H9 (cell line): Measurements from ENCODE around the gene ACTBL2. TPM values are rescaled to one million over a fixed set of nuclear protein-coding genes. Genes with fewer than 3 reads are reported as not detected.

Experiments used
- DNase-seq: peaks from one replicate; pipeline ENCODE4 v3.0.0-alpha.2; 2017
- H2AFZ ChIP-seq: one replicate; pipeline ENCODE4 v1.6.1; 2013; ENCODE audit warnings: mild to moderate bottlenecking, low read length, control low read depth, moderate library complexity
- H2AK5ac ChIP-seq: 2 replicates; pipeline ENCODE4 v1.6.1; 2013; ENCODE audit warnings: low read length, control low read depth, mixed read lengths; ENCODE audit not compliant: insufficient read length
- H2BK120ac ChIP-seq: one replicate; pipeline ENCODE4 v1.6.1; 2013; ENCODE audit warnings: low read depth, mild to moderate bottlenecking, low read length, control low read depth, inconsistent platforms; ENCODE audit not compliant: poor library complexity, severe bottlenecking
- H2BK12ac ChIP-seq: 2 replicates; pipeline ENCODE4 v1.6.1; 2013; ENCODE audit warnings: low read length, control low read depth, mixed read lengths, low read depth; ENCODE audit not compliant: insufficient read length
- H2BK15ac ChIP-seq: 2 replicates; pipeline ENCODE4 v1.6.1; 2013; ENCODE audit warnings: low read depth, low read length, control low read depth
- H2BK20ac ChIP-seq: one replicate; pipeline ENCODE4 v1.6.1; 2013; ENCODE audit warnings: low read depth, mild to moderate bottlenecking, low read length, control low read depth, inconsistent platforms; ENCODE audit not compliant: poor library complexity, severe bottlenecking
- H2BK5ac ChIP-seq: 2 replicates; pipeline ENCODE4 v1.6.1; 2013; ENCODE audit warnings: low read length, control low read depth, mixed read lengths; ENCODE audit not compliant: insufficient read length
- H3K14ac ChIP-seq: 2 replicates; pipeline ENCODE4 v1.6.1; 2013; ENCODE audit warnings: low read length, control low read depth; ENCODE audit not compliant: insufficient read depth
- H3K18ac ChIP-seq: 2 replicates; pipeline ENCODE4 v1.6.1; 2013; ENCODE audit warnings: low read depth, mild to moderate bottlenecking, mixed read lengths, low read length, control low read depth; ENCODE audit not compliant: insufficient read length
- H3K23ac ChIP-seq: 2 replicates; pipeline ENCODE4 v1.6.1; 2013; ENCODE audit warnings: low read length, control low read depth, mixed read lengths, low read depth; ENCODE audit not compliant: insufficient read length
- H3K23me2 ChIP-seq: 2 replicates; pipeline ENCODE4 v1.6.1; 2013; ENCODE audit warnings: low read depth, mild to moderate bottlenecking, mixed read lengths, low read length, control low read depth; ENCODE audit not compliant: insufficient read length, poor library complexity, severe bottlenecking
- H3K27ac ChIP-seq: 2 replicates; pipeline ENCODE4 v1.5.1; 2013; ENCODE audit warnings: low read length, control low read depth, mixed read lengths, low read depth; ENCODE audit not compliant: insufficient read length
- H3K27me3 ChIP-seq: 2 replicates; pipeline ENCODE4 v1.6.1; 2013; ENCODE audit warnings: low read length, control low read depth, inconsistent platforms; ENCODE audit not compliant: insufficient read depth
- H3K4ac ChIP-seq: 2 replicates; pipeline ENCODE4 v1.6.1; 2013; ENCODE audit warnings: low read depth, mild to moderate bottlenecking, control low read depth, inconsistent platforms, low read length, moderate library complexity
- H3K4me1 ChIP-seq: 2 replicates; pipeline ENCODE4 v1.6.1; 2013; ENCODE audit warnings: low read length, control low read depth, inconsistent platforms; ENCODE audit not compliant: insufficient read depth
- H3K4me2 ChIP-seq: 2 replicates; pipeline ENCODE4 v1.6.1; 2013; ENCODE audit warnings: low read length, control low read depth, mixed read lengths; ENCODE audit not compliant: insufficient read length, insufficient read depth
- H3K56ac ChIP-seq: 2 replicates; pipeline ENCODE4 v1.6.1; 2013; ENCODE audit warnings: low read depth, mild to moderate bottlenecking, mixed read lengths, low read length, control low read depth; ENCODE audit not compliant: insufficient read length
- H3K79me1 ChIP-seq: 2 replicates; pipeline ENCODE4 v1.6.1; 2013; ENCODE audit warnings: low read depth, mild to moderate bottlenecking, moderate library complexity, low read length, control low read depth, inconsistent platforms; ENCODE audit not compliant: insufficient read depth, poor library complexity, severe bottlenecking
- H3K79me2 ChIP-seq: 2 replicates; pipeline ENCODE4 v1.6.1; 2013; ENCODE audit warnings: low read length, control low read depth, inconsistent platforms; ENCODE audit not compliant: insufficient read depth
- H3K9ac ChIP-seq: 2 replicates; pipeline ENCODE4 v1.6.1; 2013; ENCODE audit warnings: low read length, control low read depth, mixed read lengths; ENCODE audit not compliant: insufficient read length; ENCODE audit errors: extremely low read depth
- H3K9me3 ChIP-seq: one replicate; pipeline ENCODE4 v1.6.1; 2013; ENCODE audit warnings: low read depth, low read length, inconsistent platforms; ENCODE audit not compliant: control insufficient read depth
- H3T11ph ChIP-seq: one replicate; pipeline ENCODE4 v1.6.1; 2013; ENCODE audit warnings: mild to moderate bottlenecking, low read length, control low read depth, inconsistent platforms
- H4K20me1 ChIP-seq: one replicate; pipeline ENCODE4 v1.6.1; 2013; ENCODE audit not compliant: control insufficient read depth, insufficient read length, insufficient read depth
- H4K5ac ChIP-seq: 2 replicates; pipeline ENCODE4 v1.6.1; 2013; ENCODE audit warnings: low read depth, mild to moderate bottlenecking, mixed read lengths, low read length, control low read depth; ENCODE audit not compliant: insufficient read length
- H4K8ac ChIP-seq: replicated peaks from 2 replicates; pipeline ENCODE4 v1.6.1; 2013; ENCODE audit warnings: low read length, control low read depth, mixed read lengths, low read depth; ENCODE audit not compliant: insufficient read length
- H4K91ac ChIP-seq: 2 replicates; pipeline ENCODE4 v1.6.1; 2013; ENCODE audit warnings: low read depth, mild to moderate bottlenecking, moderate library complexity, mixed read lengths, low read length, control low read depth; ENCODE audit not compliant: insufficient read length
- H3K27ac Mint-ChIP-seq, 3 experiments: 2 replicates in 2 of 3; 3 replicates in 1 of 3; pipeline ENCODE4 v1.8.0; 2020 to 2021; ENCODE audit warnings: mixed read lengths in 3 of 3, mild to moderate bottlenecking in 1 of 3, moderate library complexity in 1 of 3
- H3K27me3 Mint-ChIP-seq: 2 replicates; pipeline ENCODE4 v1.8.0; 2021; ENCODE audit warnings: low read depth, mild to moderate bottlenecking, moderate library complexity, mixed read lengths
- H3K36me3 Mint-ChIP-seq, 3 experiments: 2 replicates in 2 of 3; 3 replicates in 1 of 3; pipeline ENCODE4 v1.8.0; 2020 to 2021; ENCODE audit warnings: low read depth in 3 of 3, mixed read lengths in 3 of 3; ENCODE audit not compliant: insufficient read depth in 1 of 3
- H3K4me1 Mint-ChIP-seq, 2 experiments: 2 replicates each; pipeline ENCODE4 v1.8.0; 2020; ENCODE audit warnings: mixed read lengths in 2 of 2
- H3K4me3 Mint-ChIP-seq, 2 experiments: 2 replicates in 1 of 2; 3 replicates in 1 of 2; pipeline ENCODE4 v1.8.0; 2020 to 2021; ENCODE audit warnings: mild to moderate bottlenecking in 2 of 2, mixed read lengths in 2 of 2, moderate library complexity in 1 of 2
- H3K9me3 Mint-ChIP-seq, 2 experiments: 2 replicates in 1 of 2; 3 replicates in 1 of 2; pipeline ENCODE4 v1.8.0; 2020; ENCODE audit warnings: mild to moderate bottlenecking in 2 of 2, mixed read lengths in 2 of 2, moderate library complexity in 1 of 2
- WGBS: extraction: QIAGEN DNeasy Blood & Tissue Kit; methylation state at CpG from one replicate; pipeline ENCODE4 v1.1.7; 2013; ENCODE audit warnings: missing lambda C conversion rate, low lambda C conversion rate, mixed read lengths; ENCODE audit not compliant: insufficient read length; ENCODE audit errors: extremely low coverage; 5-methylcytosine and 5-hydroxymethylcytosine counted together
- total RNA-seq: library from RNA; stranded (reverse); gene quantifications from 2 replicates; pipeline ENCODE4 v1.2.1, GENCODE V29; 2021
- TF ChIP-seq, protein P1 (sequence below): fragments of 200-600 bp; sonication (generic); conservative IDR thresholded peaks from 3 replicates; pipeline ENCODE4 v1.8.0; 2021; ENCODE audit warnings: antibody characterized with exemption, mild to moderate bottlenecking

The ACTBL2 gene
- total RNA-seq, 1 experiment from 2014 or later: not detected

DNA sequence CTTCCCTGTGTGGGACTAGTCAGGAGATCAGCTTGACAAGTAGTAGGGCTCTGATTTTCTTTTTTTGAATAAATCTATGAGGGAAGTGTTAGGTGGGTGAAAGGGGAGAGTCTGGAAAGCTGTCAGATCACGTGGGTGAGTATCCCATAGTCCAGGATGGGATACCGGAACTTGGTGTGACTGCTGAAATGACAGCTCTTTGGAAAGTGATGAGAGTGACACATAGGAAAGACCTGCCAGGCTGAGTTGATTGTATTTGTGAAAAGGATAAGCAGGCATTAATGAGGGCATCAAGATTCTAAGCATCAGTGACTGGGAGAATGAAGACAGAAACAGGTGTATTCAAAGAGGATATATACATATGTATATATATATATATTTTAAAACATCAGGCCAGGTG, 35.6 kb downstream of the ACTBL2 start:
- Mint-ChIP-seq H3K36me3 (no peaks in the 10 kb centered on the region; a peak in 1 of 7 replicates), H3K27ac (no peak overlapping the region), H3K4me1 (peaks cover 3 to 16% of the 10 kb centered on the region in 2 experiments; a peak in 2 of 4 replicates), H3K27me3 (no peaks in the 10 kb centered on the region), H3K4me3 (no peak overlapping the region), H3K9me3 (no peaks in the 10 kb centered on the region; a peak in 2 of 5 replicates)
- no peaks in the 10 kb centered on the region for H3K23me2 ChIP-seq
- H4K8ac ChIP-seq: no peak overlapping the region
- no peak overlapping the region for H2BK20ac ChIP-seq
- H3K4me2 ChIP-seq: no peak overlapping the region
- H2BK15ac ChIP-seq: no peak overlapping the region
- H3K23ac ChIP-seq: no peak overlapping the region
- no peak overlapping the region for H3T11ph ChIP-seq
- no peak overlapping the region for H2AK5ac ChIP-seq
- H2AFZ ChIP-seq: no peak overlapping the region
- no peaks in the 10 kb centered on the region; the same call in 1 of the 2 replicates for H3K27me3 ChIP-seq
- H3K4me1 ChIP-seq: no peaks in the 10 kb centered on the region
- H3K9me3 ChIP-seq: no peaks in the 10 kb centered on the region
- H3K27ac ChIP-seq: no peak overlapping the region
- H2BK12ac ChIP-seq: no peak overlapping the region
- no peaks in the 10 kb centered on the region for H3K79me1 ChIP-seq
- no peak overlapping the region for H3K56ac ChIP-seq
- no peak overlapping the region for H4K91ac ChIP-seq
- H3K14ac ChIP-seq: no peak overlapping the region
- no peak overlapping the region for H2BK5ac ChIP-seq
- H3K18ac ChIP-seq: no peak overlapping the region
- H3K4ac ChIP-seq: no peak overlapping the region
- WGBS: no CpG with 5 or more reads among the region's 2 CpGs
- H2BK120ac ChIP-seq: no peak overlapping the region
- no peaks in the 10 kb centered on the region for H3K79me2 ChIP-seq
- H4K20me1 ChIP-seq: no peaks in the 10 kb centered on the region
- no peak for DNase-seq
- H4K5ac ChIP-seq: no peak overlapping the region
- no peak overlapping the region for H3K9ac ChIP-seq
- TF ChIP-seq, protein P1, sequence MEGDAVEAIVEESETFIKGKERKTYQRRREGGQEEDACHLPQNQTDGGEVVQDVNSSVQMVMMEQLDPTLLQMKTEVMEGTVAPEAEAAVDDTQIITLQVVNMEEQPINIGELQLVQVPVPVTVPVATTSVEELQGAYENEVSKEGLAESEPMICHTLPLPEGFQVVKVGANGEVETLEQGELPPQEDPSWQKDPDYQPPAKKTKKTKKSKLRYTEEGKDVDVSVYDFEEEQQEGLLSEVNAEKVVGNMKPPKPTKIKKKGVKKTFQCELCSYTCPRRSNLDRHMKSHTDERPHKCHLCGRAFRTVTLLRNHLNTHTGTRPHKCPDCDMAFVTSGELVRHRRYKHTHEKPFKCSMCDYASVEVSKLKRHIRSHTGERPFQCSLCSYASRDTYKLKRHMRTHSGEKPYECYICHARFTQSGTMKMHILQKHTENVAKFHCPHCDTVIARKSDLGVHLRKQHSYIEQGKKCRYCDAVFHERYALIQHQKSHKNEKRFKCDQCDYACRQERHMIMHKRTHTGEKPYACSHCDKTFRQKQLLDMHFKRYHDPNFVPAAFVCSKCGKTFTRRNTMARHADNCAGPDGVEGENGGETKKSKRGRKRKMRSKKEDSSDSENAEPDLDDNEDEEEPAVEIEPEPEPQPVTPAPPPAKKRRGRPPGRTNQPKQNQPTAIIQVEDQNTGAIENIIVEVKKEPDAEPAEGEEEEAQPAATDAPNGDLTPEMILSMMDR: no peak
